H9 (cell line): ENCODE results near the gene HUNK. TPM values are rescaled to one million over a fixed set of nuclear protein-coding genes. Genes with fewer than 3 reads are reported as not detected.

ENCODE experiments used
- DNase-seq: peaks from one replicate; pipeline ENCODE4 v3.0.0-alpha.2; 2017
- H2AFZ ChIP-seq: one replicate; pipeline ENCODE4 v1.6.1; 2013; ENCODE audit warnings: mild to moderate bottlenecking, low read length, control low read depth, moderate library complexity
- H2AK5ac ChIP-seq: 2 replicates; pipeline ENCODE4 v1.6.1; 2013; ENCODE audit warnings: low read length, control low read depth, mixed read lengths; ENCODE audit not compliant: insufficient read length
- H2BK120ac ChIP-seq: one replicate; pipeline ENCODE4 v1.6.1; 2013; ENCODE audit warnings: low read depth, mild to moderate bottlenecking, low read length, control low read depth, inconsistent platforms; ENCODE audit not compliant: poor library complexity, severe bottlenecking
- H2BK12ac ChIP-seq: 2 replicates; pipeline ENCODE4 v1.6.1; 2013; ENCODE audit warnings: low read length, control low read depth, mixed read lengths, low read depth; ENCODE audit not compliant: insufficient read length
- H2BK15ac ChIP-seq: 2 replicates; pipeline ENCODE4 v1.6.1; 2013; ENCODE audit warnings: low read depth, low read length, control low read depth
- H2BK20ac ChIP-seq: one replicate; pipeline ENCODE4 v1.6.1; 2013; ENCODE audit warnings: low read depth, mild to moderate bottlenecking, low read length, control low read depth, inconsistent platforms; ENCODE audit not compliant: poor library complexity, severe bottlenecking
- H2BK5ac ChIP-seq: 2 replicates; pipeline ENCODE4 v1.6.1; 2013; ENCODE audit warnings: low read length, control low read depth, mixed read lengths; ENCODE audit not compliant: insufficient read length
- H3K14ac ChIP-seq: 2 replicates; pipeline ENCODE4 v1.6.1; 2013; ENCODE audit warnings: low read length, control low read depth; ENCODE audit not compliant: insufficient read depth
- H3K18ac ChIP-seq: 2 replicates; pipeline ENCODE4 v1.6.1; 2013; ENCODE audit warnings: low read depth, mild to moderate bottlenecking, mixed read lengths, low read length, control low read depth; ENCODE audit not compliant: insufficient read length
- H3K23ac ChIP-seq: 2 replicates; pipeline ENCODE4 v1.6.1; 2013; ENCODE audit warnings: low read length, control low read depth, mixed read lengths, low read depth; ENCODE audit not compliant: insufficient read length
- H3K23me2 ChIP-seq: 2 replicates; pipeline ENCODE4 v1.6.1; 2013; ENCODE audit warnings: low read depth, mild to moderate bottlenecking, mixed read lengths, low read length, control low read depth; ENCODE audit not compliant: insufficient read length, poor library complexity, severe bottlenecking
- H3K27ac ChIP-seq: 2 replicates; pipeline ENCODE4 v1.5.1; 2013; ENCODE audit warnings: low read length, control low read depth, mixed read lengths, low read depth; ENCODE audit not compliant: insufficient read length
- H3K27me3 ChIP-seq: 2 replicates; pipeline ENCODE4 v1.6.1; 2013; ENCODE audit warnings: low read length, control low read depth, inconsistent platforms; ENCODE audit not compliant: insufficient read depth
- H3K4ac ChIP-seq: 2 replicates; pipeline ENCODE4 v1.6.1; 2013; ENCODE audit warnings: low read depth, mild to moderate bottlenecking, control low read depth, inconsistent platforms, low read length, moderate library complexity
- H3K4me1 ChIP-seq: 2 replicates; pipeline ENCODE4 v1.6.1; 2013; ENCODE audit warnings: low read length, control low read depth, inconsistent platforms; ENCODE audit not compliant: insufficient read depth
- H3K4me2 ChIP-seq: 2 replicates; pipeline ENCODE4 v1.6.1; 2013; ENCODE audit warnings: low read length, control low read depth, mixed read lengths; ENCODE audit not compliant: insufficient read length, insufficient read depth
- H3K56ac ChIP-seq: 2 replicates; pipeline ENCODE4 v1.6.1; 2013; ENCODE audit warnings: low read depth, mild to moderate bottlenecking, mixed read lengths, low read length, control low read depth; ENCODE audit not compliant: insufficient read length
- H3K79me1 ChIP-seq: 2 replicates; pipeline ENCODE4 v1.6.1; 2013; ENCODE audit warnings: low read depth, mild to moderate bottlenecking, moderate library complexity, low read length, control low read depth, inconsistent platforms; ENCODE audit not compliant: insufficient read depth, poor library complexity, severe bottlenecking
- H3K79me2 ChIP-seq: 2 replicates; pipeline ENCODE4 v1.6.1; 2013; ENCODE audit warnings: low read length, control low read depth, inconsistent platforms; ENCODE audit not compliant: insufficient read depth
- H3K9ac ChIP-seq: 2 replicates; pipeline ENCODE4 v1.6.1; 2013; ENCODE audit warnings: low read length, control low read depth, mixed read lengths; ENCODE audit not compliant: insufficient read length; ENCODE audit errors: extremely low read depth
- H3K9me3 ChIP-seq: one replicate; pipeline ENCODE4 v1.6.1; 2013; ENCODE audit warnings: low read depth, low read length, inconsistent platforms; ENCODE audit not compliant: control insufficient read depth
- H3T11ph ChIP-seq: one replicate; pipeline ENCODE4 v1.6.1; 2013; ENCODE audit warnings: mild to moderate bottlenecking, low read length, control low read depth, inconsistent platforms
- H4K20me1 ChIP-seq: one replicate; pipeline ENCODE4 v1.6.1; 2013; ENCODE audit not compliant: control insufficient read depth, insufficient read length, insufficient read depth
- H4K5ac ChIP-seq: 2 replicates; pipeline ENCODE4 v1.6.1; 2013; ENCODE audit warnings: low read depth, mild to moderate bottlenecking, mixed read lengths, low read length, control low read depth; ENCODE audit not compliant: insufficient read length
- H4K8ac ChIP-seq: replicated peaks from 2 replicates; pipeline ENCODE4 v1.6.1; 2013; ENCODE audit warnings: low read length, control low read depth, mixed read lengths, low read depth; ENCODE audit not compliant: insufficient read length
- H4K91ac ChIP-seq: 2 replicates; pipeline ENCODE4 v1.6.1; 2013; ENCODE audit warnings: low read depth, mild to moderate bottlenecking, moderate library complexity, mixed read lengths, low read length, control low read depth; ENCODE audit not compliant: insufficient read length
- H3K27ac Mint-ChIP-seq, 3 experiments: 2 replicates in 2 of 3; 3 replicates in 1 of 3; pipeline ENCODE4 v1.8.0; 2020 to 2021; ENCODE audit warnings: mixed read lengths in 3 of 3, mild to moderate bottlenecking in 1 of 3, moderate library complexity in 1 of 3
- H3K27me3 Mint-ChIP-seq: 2 replicates; pipeline ENCODE4 v1.8.0; 2021; ENCODE audit warnings: low read depth, mild to moderate bottlenecking, moderate library complexity, mixed read lengths
- H3K36me3 Mint-ChIP-seq, 3 experiments: 2 replicates in 2 of 3; 3 replicates in 1 of 3; pipeline ENCODE4 v1.8.0; 2020 to 2021; ENCODE audit warnings: low read depth in 3 of 3, mixed read lengths in 3 of 3; ENCODE audit not compliant: insufficient read depth in 1 of 3
- H3K4me1 Mint-ChIP-seq, 2 experiments: 2 replicates each; pipeline ENCODE4 v1.8.0; 2020; ENCODE audit warnings: mixed read lengths in 2 of 2
- H3K4me3 Mint-ChIP-seq, 2 experiments: 2 replicates in 1 of 2; 3 replicates in 1 of 2; pipeline ENCODE4 v1.8.0; 2020 to 2021; ENCODE audit warnings: mild to moderate bottlenecking in 2 of 2, mixed read lengths in 2 of 2, moderate library complexity in 1 of 2
- H3K9me3 Mint-ChIP-seq, 2 experiments: 2 replicates in 1 of 2; 3 replicates in 1 of 2; pipeline ENCODE4 v1.8.0; 2020; ENCODE audit warnings: mild to moderate bottlenecking in 2 of 2, mixed read lengths in 2 of 2, moderate library complexity in 1 of 2
- WGBS: extraction: QIAGEN DNeasy Blood & Tissue Kit; methylation state at CpG from one replicate; pipeline ENCODE4 v1.1.7; 2013; ENCODE audit warnings: missing lambda C conversion rate, low lambda C conversion rate, mixed read lengths; ENCODE audit not compliant: insufficient read length; ENCODE audit errors: extremely low coverage; 5-methylcytosine and 5-hydroxymethylcytosine counted together
- total RNA-seq: library from RNA; stranded (reverse); gene quantifications from 2 replicates; pipeline ENCODE4 v1.2.1, GENCODE V29; 2021
- TF ChIP-seq, protein P1 (sequence below): fragments of 200-600 bp; sonication (generic); conservative IDR thresholded peaks from 3 replicates; pipeline ENCODE4 v1.8.0; 2021; ENCODE audit warnings: antibody characterized with exemption, mild to moderate bottlenecking

The HUNK gene
- total RNA-seq, 1 experiment from 2014 or later = 5.8 TPM

DNA sequence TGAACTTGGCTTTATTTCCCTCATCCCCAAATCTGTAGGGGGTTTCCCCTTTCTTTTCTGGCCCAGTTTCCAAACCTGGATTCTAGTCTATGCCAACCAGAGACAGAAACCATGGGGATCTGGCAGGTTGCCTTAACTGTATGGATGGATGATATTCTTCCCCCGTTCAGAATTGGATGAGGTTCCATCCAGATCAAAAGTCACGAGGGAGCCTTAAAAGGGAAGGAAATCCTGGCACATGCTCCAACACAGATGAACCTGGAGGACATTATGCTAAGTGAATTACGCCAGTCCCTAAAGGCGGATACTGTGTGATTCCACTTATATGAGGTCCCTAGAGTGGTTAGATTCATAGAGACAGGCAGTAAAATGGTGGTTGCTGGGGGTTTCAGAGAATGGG is 124.4 kb downstream of the HUNK start:
- no peak overlapping the region for H2BK12ac ChIP-seq
- H4K20me1 ChIP-seq = no peaks in the 10 kb centered on the region
- no peaks in the 10 kb centered on the region for H3K4me1 ChIP-seq
- WGBS = no CpG with 5 or more reads among the region's 4 CpGs
- no peak overlapping the region for H2BK120ac ChIP-seq
- TF ChIP-seq, protein P1, sequence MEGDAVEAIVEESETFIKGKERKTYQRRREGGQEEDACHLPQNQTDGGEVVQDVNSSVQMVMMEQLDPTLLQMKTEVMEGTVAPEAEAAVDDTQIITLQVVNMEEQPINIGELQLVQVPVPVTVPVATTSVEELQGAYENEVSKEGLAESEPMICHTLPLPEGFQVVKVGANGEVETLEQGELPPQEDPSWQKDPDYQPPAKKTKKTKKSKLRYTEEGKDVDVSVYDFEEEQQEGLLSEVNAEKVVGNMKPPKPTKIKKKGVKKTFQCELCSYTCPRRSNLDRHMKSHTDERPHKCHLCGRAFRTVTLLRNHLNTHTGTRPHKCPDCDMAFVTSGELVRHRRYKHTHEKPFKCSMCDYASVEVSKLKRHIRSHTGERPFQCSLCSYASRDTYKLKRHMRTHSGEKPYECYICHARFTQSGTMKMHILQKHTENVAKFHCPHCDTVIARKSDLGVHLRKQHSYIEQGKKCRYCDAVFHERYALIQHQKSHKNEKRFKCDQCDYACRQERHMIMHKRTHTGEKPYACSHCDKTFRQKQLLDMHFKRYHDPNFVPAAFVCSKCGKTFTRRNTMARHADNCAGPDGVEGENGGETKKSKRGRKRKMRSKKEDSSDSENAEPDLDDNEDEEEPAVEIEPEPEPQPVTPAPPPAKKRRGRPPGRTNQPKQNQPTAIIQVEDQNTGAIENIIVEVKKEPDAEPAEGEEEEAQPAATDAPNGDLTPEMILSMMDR = no peak
- H2BK20ac ChIP-seq = no peak overlapping the region
- no peak overlapping the region for H4K8ac ChIP-seq
- H3K9me3 ChIP-seq = no peaks in the 10 kb centered on the region
- Mint-ChIP-seq H3K36me3 (peaks cover 6 to 20% (median 9%) of the 10 kb centered on the region in 3 experiments; a peak in 6 of 7 replicates), H3K27ac (peak overlapping the region in 1 of 3 experiments; percentile 17; a peak in 2 of 7 replicates), H3K4me1 (peaks cover 3 to 7% of the 10 kb centered on the region in 2 experiments; a peak in 2 of 4 replicates), H3K27me3 (no peaks in the 10 kb centered on the region), H3K4me3 (no peak overlapping the region), H3K9me3 (no peaks in the 10 kb centered on the region)
- no peak overlapping the region for H2AFZ ChIP-seq
- H3K79me2 ChIP-seq = no peaks in the 10 kb centered on the region
- H2BK15ac ChIP-seq = no peak overlapping the region
- no peak overlapping the region for H3K9ac ChIP-seq
- H2AK5ac ChIP-seq = no peak overlapping the region
- H3K27ac ChIP-seq = no peak overlapping the region
- H3K4me2 ChIP-seq = no peak overlapping the region
- H4K5ac ChIP-seq = no peak overlapping the region
- H3K18ac ChIP-seq = no peak overlapping the region
- H2BK5ac ChIP-seq = no peak overlapping the region
- H3K23ac ChIP-seq = no peak overlapping the region
- H3K4ac ChIP-seq = no peak overlapping the region
- no peak overlapping the region for H3K56ac ChIP-seq
- H3T11ph ChIP-seq = no peak overlapping the region
- H3K23me2 ChIP-seq = no peaks in the 10 kb centered on the region
- H3K79me1 ChIP-seq = no peaks in the 10 kb centered on the region
- H4K91ac ChIP-seq = no peak overlapping the region
- no peak for DNase-seq
- H3K14ac ChIP-seq = no peak overlapping the region
- no peaks in the 10 kb centered on the region for H3K27me3 ChIP-seq
